ENCODE data around the gene ZNF223. TPM values are rescaled to one million over a fixed set of nuclear protein-coding genes. Genes with fewer than 3 reads are reported as not detected.

ZNF223 gene
- total and polyA plus RNA-seq, 9 of the 15 experiments (the other 6 are each of a cell fraction or from before 2014, with no cell fraction given) = 0.21 to 1.8 (median 0.71) TPM

GRCh38 chr19:44002212-44002565 is 49.6 kb upstream of the ZNF223 start:
- H3K4me1 ChIP-seq (replicated peaks in 1 of 2; ENCODE audit: control insufficient read depth in 2 of 2, insufficient read depth in 2 of 2, low read length in 2 of 2) = peaks cover 0 to 4% of the 10 kb centered on the region in 2 experiments; a peak in 2 of 5 replicates
- no peaks in the 10 kb centered on the region for H3K36me3 ChIP-seq (ENCODE audit: control insufficient read depth, insufficient read depth, low read length)
- H3K4me2 ChIP-seq (ENCODE audit: insufficient read depth, low read length) = peak overlapping the region; percentile 91
- TF ChIP-seq CHD2 (IDR thresholded peaks at IDR 0.05; ENCODE audit: low read depth, low read length) = no peak
- no peak for TF ChIP-seq RB1 (IDR thresholded peaks at IDR 0.05; ENCODE audit: low read depth)
- no peak for TF ChIP-seq SIRT6 (IDR thresholded peaks at IDR 0.05; ENCODE audit: low read depth, low read length)
- TF ChIP-seq MAX (CRISPR knock-in tag; IDR thresholded peaks at IDR 0.05) = no peak
- TF ChIP-seq ELF1 (tag; IDR thresholded peaks at IDR 0.05) = no peak
- no peak for TF ChIP-seq DEAF1 (CRISPR knock-in tag; IDR thresholded peaks at IDR 0.05)
- TF ChIP-seq ZNF239 (CRISPR knock-in tag; IDR thresholded peaks at IDR 0.05) = no peak
- TF ChIP-seq IRF2 (CRISPR knock-in tag; IDR thresholded peaks at IDR 0.05) = no peak
- H4K20me1 ChIP-seq (replicated peaks; ENCODE audit: control insufficient read depth, insufficient read depth, low read length) = no peaks in the 10 kb centered on the region
- peak; percentile 23 for FAIRE-seq
- H2AFZ ChIP-seq (ENCODE audit: low read depth, low read length) = peak overlapping the region; percentile 94
- in situ Hi-C loops (cut with MboI) = no loop called here
- H3K27ac ChIP-seq (ENCODE audit: extremely low read depth, low read depth, low read length) = peak overlapping the region; percentile 57; the same call in 2 of the 3 replicates
- BruUV-seq (replicated peaks) = TSS peak; percentile 94
- H3K9ac ChIP-seq (ENCODE audit: insufficient read depth in 1 of 2, low read depth in 2 of 2, low read length in 2 of 2) = peak overlapping the region; percentile 72 to 92
- H3K9me3 ChIP-seq (replicated peaks; ENCODE audit: control insufficient read depth, insufficient read depth, low read depth, low read length) = no peaks in the 10 kb centered on the region; the same call in 1 of the 2 replicates
- peak; percentile 7; the same call in 1 of the 3 replicates for ATAC-seq
- DNase-seq (ENCODE audit: extremely low read depth in 1 of 4, low spot score in 3 of 4) = peak in 3 of 4 experiments; percentile 11 to 17 (median 11)
- peaks cover 7% of the 10 kb centered on the region; the same call in 1 of the 3 replicates for H3K79me2 ChIP-seq (ENCODE audit: control insufficient read depth, insufficient read depth, low read length)
- intact Hi-C loops (cut with micrococcal nuclease) = loop anchor here (10.0 kb wide), 1 partner anchor 113 kb away; the partner anchor contains the start of gene ZNF225
- no peaks in the 10 kb centered on the region for H3K27me3 ChIP-seq (ENCODE audit: control insufficient read depth in 2 of 2, insufficient read depth in 2 of 2, low read length in 2 of 2)
- peak overlapping the region; percentile 60 for H3K4me3 ChIP-seq
- no peaks in the 10 kb centered on the region for H3K9me1 ChIP-seq (ENCODE audit: control insufficient read depth, insufficient read depth, low read length)
- ChIA-PET CTCF (ENCODE audit: low intra/inter-chr PET ratio) (no interaction called here), POLR2A (interaction anchor here (0.8 kb wide), 1 partner anchor 13 kb away, joined by 3 read pairs; no protein-coding TSS in a partner anchor)
- 19% methylated on average over 8 of the region's 8 CpGs for WGBS (ENCODE audit: insufficient coverage, low coverage, missing lambda C conversion rate)
